ENCODE measurements around the gene ETFDH.

Gene ETFDH

GRCh38 chr4:158671915-158672806, at the start of gene ETFDH:
Gene ETFDH (plus strand): TSS chr4:158672296. CDS start chr4:158672457, 161 bp downstream.
- no peaks in the 10 kb centered on the region for H3K36me3 ChIP-seq (ENCODE audit: insufficient read depth, low read length)
- H3K9ac ChIP-seq (ENCODE audit: low read length), result peak within 1 kb of the TSS; percentile 74
- H3K4me1 ChIP-seq (ENCODE audit: insufficient read depth, low read length), result peaks cover 17% of the 10 kb centered on the region
- H3K27me3 ChIP-seq (ENCODE audit: control insufficient read depth in 1 of 2, insufficient read depth in 2 of 2, low read length in 2 of 2), result no peaks in the 10 kb centered on the region
- H3K4me3 ChIP-seq (ENCODE audit: low read depth in 1 of 2, low read length in 2 of 2), result peak within 1 kb of the TSS; percentile 61 to 68
- H3K27ac ChIP-seq (ENCODE audit: low read depth, low read length), result peak within 1 kb of the TSS; percentile 75
- no peaks in the 10 kb centered on the region for H3K9me3 ChIP-seq (ENCODE audit: low read length)

- Histone ChIP-seq H3K27me3 (ENCODE audit: control insufficient read depth in 1 of 2, insufficient read depth in 2 of 2, low read length in 2 of 2) (no peaks in the 10 kb centered on the region), H3K4me3 (ENCODE audit: low read depth in 1 of 2, low read length in 2 of 2) (no peak overlapping the region), H3K4me1 (ENCODE audit: insufficient read depth, low read length) (no peaks in the 10 kb centered on the region), H3K9me3 (ENCODE audit: low read length) (no peaks in the 10 kb centered on the region), H3K36me3 (ENCODE audit: insufficient read depth, low read length) (no peaks in the 10 kb centered on the region), H3K9ac (ENCODE audit: low read length) (no peak overlapping the region), H3K27ac (ENCODE audit: low read depth, low read length) (no peak overlapping the region)
Measured at GRCh38 chr4:158624889-158625478, 47.1 kb upstream of the ETFDH start.

- H3K27ac ChIP-seq (ENCODE audit: low read depth, low read length), result no peak overlapping the region
Measured at GRCh38 chr4:158625544-158625943, 46.6 kb upstream of the ETFDH start.

GRCh38 chr4:158630893-158631292, 41.2 kb upstream of the ETFDH start:
- Histone ChIP-seq H3K4me1 (ENCODE audit: insufficient read depth, low read length) (no peaks in the 10 kb centered on the region), H3K27ac (ENCODE audit: low read depth, low read length) (no peak overlapping the region), H3K9me3 (ENCODE audit: low read length) (no peaks in the 10 kb centered on the region), H3K9ac (ENCODE audit: low read length) (no peak overlapping the region), H3K27me3 (ENCODE audit: control insufficient read depth in 1 of 2, insufficient read depth in 2 of 2, low read length in 2 of 2) (no peaks in the 10 kb centered on the region), H3K36me3 (ENCODE audit: insufficient read depth, low read length) (no peaks in the 10 kb centered on the region), H3K4me3 (ENCODE audit: low read depth in 1 of 2, low read length in 2 of 2) (no peak overlapping the region)

More at GRCh38 chr4:158625544-158625943, 46.6 kb upstream of the ETFDH start:
- no peak overlapping the region for H3K9ac ChIP-seq (ENCODE audit: low read length)
- H3K4me1 ChIP-seq (ENCODE audit: insufficient read depth, low read length), result no peaks in the 10 kb centered on the region
- H3K4me3 ChIP-seq (ENCODE audit: low read depth in 1 of 2, low read length in 2 of 2), result no peak overlapping the region
- H3K9me3 ChIP-seq (ENCODE audit: low read length), result no peaks in the 10 kb centered on the region
- H3K36me3 ChIP-seq (ENCODE audit: insufficient read depth, low read length), result no peaks in the 10 kb centered on the region
- no peaks in the 10 kb centered on the region for H3K27me3 ChIP-seq (ENCODE audit: control insufficient read depth in 1 of 2, insufficient read depth in 2 of 2, low read length in 2 of 2)

GRCh38 chr4:158636619-158637018, 35.5 kb upstream of the ETFDH start:
- no peaks in the 10 kb centered on the region for H3K27me3 ChIP-seq (ENCODE audit: control insufficient read depth in 1 of 2, insufficient read depth in 2 of 2, low read length in 2 of 2)
- H3K9me3 ChIP-seq (ENCODE audit: low read length), result no peaks in the 10 kb centered on the region
- H3K4me1 ChIP-seq (ENCODE audit: insufficient read depth, low read length), result no peaks in the 10 kb centered on the region
- no peaks in the 10 kb centered on the region for H3K36me3 ChIP-seq (ENCODE audit: insufficient read depth, low read length)
- no peak overlapping the region for H3K9ac ChIP-seq (ENCODE audit: low read length)
- H3K27ac ChIP-seq (ENCODE audit: low read depth, low read length), result no peak overlapping the region
- no peak overlapping the region for H3K4me3 ChIP-seq (ENCODE audit: low read depth in 1 of 2, low read length in 2 of 2)

GRCh38 chr4:158644356-158644755, 27.7 kb upstream of the ETFDH start:
- Histone ChIP-seq H3K4me3 (ENCODE audit: low read depth in 1 of 2, low read length in 2 of 2) (no peak overlapping the region), H3K9ac (ENCODE audit: low read length) (no peak overlapping the region), H3K27me3 (ENCODE audit: control insufficient read depth in 1 of 2, insufficient read depth in 2 of 2, low read length in 2 of 2) (no peaks in the 10 kb centered on the region), H3K4me1 (ENCODE audit: insufficient read depth, low read length) (no peaks in the 10 kb centered on the region), H3K27ac (ENCODE audit: low read depth, low read length) (no peak overlapping the region), H3K9me3 (ENCODE audit: low read length) (no peaks in the 10 kb centered on the region), H3K36me3 (ENCODE audit: insufficient read depth, low read length) (no peaks in the 10 kb centered on the region)

- H3K4me3 ChIP-seq (ENCODE audit: low read depth in 1 of 2, low read length in 2 of 2), result no peak overlapping the region
- no peaks in the 10 kb centered on the region for H3K9me3 ChIP-seq (ENCODE audit: low read length)
- no peaks in the 10 kb centered on the region for H3K36me3 ChIP-seq (ENCODE audit: insufficient read depth, low read length)
Measured at GRCh38 chr4:158644760-158645159, 27.3 kb upstream of the ETFDH start.

GRCh38 chr4:158649111-158649680, 22.9 kb upstream of the ETFDH start:
- no peak overlapping the region for H3K4me3 ChIP-seq (ENCODE audit: low read depth in 1 of 2, low read length in 2 of 2)
- no peak overlapping the region for H3K27ac ChIP-seq (ENCODE audit: low read depth, low read length)
- no peaks in the 10 kb centered on the region for H3K27me3 ChIP-seq (ENCODE audit: control insufficient read depth in 1 of 2, insufficient read depth in 2 of 2, low read length in 2 of 2)
- no peaks in the 10 kb centered on the region for H3K36me3 ChIP-seq (ENCODE audit: insufficient read depth, low read length)
- no peak overlapping the region for H3K9ac ChIP-seq (ENCODE audit: low read length)
- H3K9me3 ChIP-seq (ENCODE audit: low read length), result no peaks in the 10 kb centered on the region
- H3K4me1 ChIP-seq (ENCODE audit: insufficient read depth, low read length), result no peaks in the 10 kb centered on the region

More at GRCh38 chr4:158644760-158645159, 27.3 kb upstream of the ETFDH start:
- Histone ChIP-seq H3K9ac (ENCODE audit: low read length) (no peak overlapping the region), H3K27ac (ENCODE audit: low read depth, low read length) (no peak overlapping the region), H3K4me1 (ENCODE audit: insufficient read depth, low read length) (no peaks in the 10 kb centered on the region), H3K27me3 (ENCODE audit: control insufficient read depth in 1 of 2, insufficient read depth in 2 of 2, low read length in 2 of 2) (no peaks in the 10 kb centered on the region)

- H3K9ac ChIP-seq (ENCODE audit: low read length), result no peak overlapping the region
- no peaks in the 10 kb centered on the region for H3K4me1 ChIP-seq (ENCODE audit: insufficient read depth, low read length)
- no peaks in the 10 kb centered on the region for H3K36me3 ChIP-seq (ENCODE audit: insufficient read depth, low read length)
Measured at GRCh38 chr4:158652920-158653319, 19.2 kb upstream of the ETFDH start.

GRCh38 chr4:158656439-158656838, 15.7 kb upstream of the ETFDH start:
- Histone ChIP-seq H3K9ac (ENCODE audit: low read length) (no peak overlapping the region), H3K4me3 (ENCODE audit: low read depth in 1 of 2, low read length in 2 of 2) (no peak overlapping the region), H3K36me3 (ENCODE audit: insufficient read depth, low read length) (no peaks in the 10 kb centered on the region), H3K27ac (ENCODE audit: low read depth, low read length) (no peak overlapping the region), H3K4me1 (ENCODE audit: insufficient read depth, low read length) (no peaks in the 10 kb centered on the region), H3K27me3 (ENCODE audit: control insufficient read depth in 1 of 2, insufficient read depth in 2 of 2, low read length in 2 of 2) (no peaks in the 10 kb centered on the region), H3K9me3 (ENCODE audit: low read length) (no peaks in the 10 kb centered on the region)

More at GRCh38 chr4:158652920-158653319, 19.2 kb upstream of the ETFDH start:
- Histone ChIP-seq H3K27me3 (ENCODE audit: control insufficient read depth in 1 of 2, insufficient read depth in 2 of 2, low read length in 2 of 2) (no peaks in the 10 kb centered on the region), H3K9me3 (ENCODE audit: low read length) (no peaks in the 10 kb centered on the region), H3K27ac (ENCODE audit: low read depth, low read length) (no peak overlapping the region), H3K4me3 (ENCODE audit: low read depth in 1 of 2, low read length in 2 of 2) (peak overlapping the region in 1 of 2 donors; percentile 12)

GRCh38 chr4:158657291-158657690, 14.8 kb upstream of the ETFDH start:
- Histone ChIP-seq H3K27ac (ENCODE audit: low read depth, low read length) (no peak overlapping the region), H3K36me3 (ENCODE audit: insufficient read depth, low read length) (no peaks in the 10 kb centered on the region), H3K4me3 (ENCODE audit: low read depth in 1 of 2, low read length in 2 of 2) (no peak overlapping the region), H3K27me3 (ENCODE audit: control insufficient read depth in 1 of 2, insufficient read depth in 2 of 2, low read length in 2 of 2) (no peaks in the 10 kb centered on the region), H3K9ac (ENCODE audit: low read length) (no peak overlapping the region), H3K9me3 (ENCODE audit: low read length) (no peaks in the 10 kb centered on the region), H3K4me1 (ENCODE audit: insufficient read depth, low read length) (no peaks in the 10 kb centered on the region)
